ENCODE results near the gene ABO.
"Not testable (repeated sequence)": the region's sequence is repeated elsewhere in the genome, so short reads cannot be mapped to it uniquely, and the experiment has no call there.

ABO gene

DNA sequence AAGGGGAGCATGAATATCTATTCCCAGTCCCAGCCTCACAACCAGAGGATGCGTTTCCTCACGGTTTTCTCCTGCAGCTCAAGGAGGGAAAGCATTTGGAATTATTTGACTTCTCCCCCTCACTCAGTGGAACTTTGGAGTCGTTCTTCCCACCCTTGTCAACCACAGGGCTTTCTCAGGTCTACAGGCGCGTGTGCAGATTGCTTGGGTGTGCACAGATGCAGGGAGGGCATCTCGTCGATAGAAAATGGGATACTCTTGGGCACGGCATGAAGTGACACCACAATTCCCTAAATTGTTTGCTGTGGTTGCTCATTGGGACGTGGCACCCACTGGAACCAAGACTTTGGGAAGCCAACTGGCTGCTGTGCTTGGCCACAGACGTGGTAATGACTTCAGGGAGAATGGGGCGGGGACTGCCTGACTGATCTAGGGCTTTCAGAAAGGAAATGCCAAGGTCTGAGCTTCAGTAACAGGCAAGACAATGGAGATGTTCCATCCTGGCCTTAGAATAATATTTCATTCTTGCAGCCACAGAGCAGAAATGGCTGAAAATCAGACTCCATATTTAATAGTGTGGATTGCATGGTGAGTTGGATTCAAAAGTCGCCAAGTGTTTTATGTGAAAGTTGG lies 53.7 kb downstream of the ABO start:
- TF ChIP-seq, protein P1, sequence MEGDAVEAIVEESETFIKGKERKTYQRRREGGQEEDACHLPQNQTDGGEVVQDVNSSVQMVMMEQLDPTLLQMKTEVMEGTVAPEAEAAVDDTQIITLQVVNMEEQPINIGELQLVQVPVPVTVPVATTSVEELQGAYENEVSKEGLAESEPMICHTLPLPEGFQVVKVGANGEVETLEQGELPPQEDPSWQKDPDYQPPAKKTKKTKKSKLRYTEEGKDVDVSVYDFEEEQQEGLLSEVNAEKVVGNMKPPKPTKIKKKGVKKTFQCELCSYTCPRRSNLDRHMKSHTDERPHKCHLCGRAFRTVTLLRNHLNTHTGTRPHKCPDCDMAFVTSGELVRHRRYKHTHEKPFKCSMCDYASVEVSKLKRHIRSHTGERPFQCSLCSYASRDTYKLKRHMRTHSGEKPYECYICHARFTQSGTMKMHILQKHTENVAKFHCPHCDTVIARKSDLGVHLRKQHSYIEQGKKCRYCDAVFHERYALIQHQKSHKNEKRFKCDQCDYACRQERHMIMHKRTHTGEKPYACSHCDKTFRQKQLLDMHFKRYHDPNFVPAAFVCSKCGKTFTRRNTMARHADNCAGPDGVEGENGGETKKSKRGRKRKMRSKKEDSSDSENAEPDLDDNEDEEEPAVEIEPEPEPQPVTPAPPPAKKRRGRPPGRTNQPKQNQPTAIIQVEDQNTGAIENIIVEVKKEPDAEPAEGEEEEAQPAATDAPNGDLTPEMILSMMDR (IDR thresholded peaks at IDR 0.05; ENCODE audit: borderline replicate concordance, control extremely low read depth, extremely low read depth, insufficient read depth, missing control alignments), result no peak
- no peak for DNase-seq (ENCODE audit: low spot score)
- in situ Hi-C loops (cut with MboI; ENCODE audit: low sequenced_read_pairs, unreplicated experiment), result no loop called here

DNA sequence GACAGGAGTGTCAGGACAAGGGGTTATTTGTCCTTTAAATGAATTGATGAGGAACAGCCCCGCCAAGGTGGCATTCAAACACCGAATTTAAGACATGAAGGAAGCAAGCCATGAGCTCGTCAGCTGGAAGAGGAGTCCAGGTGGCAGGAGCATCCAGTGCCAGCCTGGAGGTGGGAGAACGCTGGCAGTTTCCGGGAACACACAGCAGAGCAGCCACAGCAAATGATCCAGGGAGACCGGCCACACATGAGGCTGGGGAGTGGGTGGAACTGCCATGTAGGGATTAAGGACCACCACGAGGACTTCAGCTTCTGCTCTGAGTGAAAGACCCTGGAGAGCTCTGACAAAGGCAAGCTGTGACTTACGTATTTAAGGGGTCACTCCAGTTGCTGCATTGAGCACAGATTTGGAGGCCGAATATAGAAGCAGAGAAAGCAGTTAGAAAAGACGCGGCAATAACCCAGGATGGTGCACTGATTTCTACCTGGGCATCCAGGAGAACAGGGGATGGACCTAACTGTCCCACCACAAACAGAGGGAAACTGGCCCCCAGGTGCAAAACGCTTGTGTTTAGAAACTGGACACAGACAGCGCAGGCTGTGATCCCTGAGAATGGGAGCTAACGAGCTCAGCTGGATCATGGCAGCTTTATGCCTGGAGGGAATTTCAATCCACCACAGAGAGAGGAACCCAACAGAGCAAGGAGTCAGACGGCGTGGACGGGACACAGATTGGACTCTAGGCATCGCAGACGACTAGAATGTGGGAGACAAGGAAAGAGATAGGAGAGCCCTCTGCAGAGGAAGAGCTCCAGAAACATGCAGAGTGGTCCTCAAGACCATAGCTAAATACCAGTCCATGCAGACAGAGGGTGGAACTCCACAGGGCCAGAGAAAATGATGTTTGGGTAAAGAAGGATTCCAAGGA lies 56.7 kb downstream of the ABO start:
- in situ Hi-C loops (cut with MboI; ENCODE audit: low sequenced_read_pairs, unreplicated experiment); DNase-seq (ENCODE audit: low spot score): not testable (repeated sequence)

GRCh38 chr9:133217333-133217988 lies 57.5 kb downstream of the ABO start:
- in situ Hi-C loops (cut with MboI; ENCODE audit: low sequenced_read_pairs, unreplicated experiment); DNase-seq (ENCODE audit: low spot score): not testable (repeated sequence)

DNA sequence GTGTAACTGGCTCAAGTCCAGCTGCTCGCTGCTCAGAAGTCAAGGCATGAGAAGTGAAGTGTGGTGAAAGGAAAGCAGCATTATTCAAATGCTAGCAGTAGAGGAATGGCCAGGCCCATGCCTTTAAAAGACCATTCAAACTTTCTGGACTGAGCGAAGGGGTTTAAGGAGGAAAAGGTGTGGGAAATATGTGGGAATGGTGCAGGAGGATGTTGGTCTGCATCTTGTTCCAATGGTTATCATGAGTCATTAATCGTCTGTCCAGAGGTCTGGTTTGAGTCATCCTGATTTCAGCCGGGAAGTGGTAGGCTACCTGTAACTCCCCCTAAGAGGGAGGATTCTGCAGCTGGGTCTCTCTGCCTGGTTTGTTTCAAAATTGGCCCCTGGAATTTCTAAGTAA lies 60.7 kb downstream of the ABO start:
- in situ Hi-C loops (cut with MboI; ENCODE audit: low sequenced_read_pairs, unreplicated experiment); DNase-seq (ENCODE audit: low spot score): not testable (repeated sequence)

DNA sequence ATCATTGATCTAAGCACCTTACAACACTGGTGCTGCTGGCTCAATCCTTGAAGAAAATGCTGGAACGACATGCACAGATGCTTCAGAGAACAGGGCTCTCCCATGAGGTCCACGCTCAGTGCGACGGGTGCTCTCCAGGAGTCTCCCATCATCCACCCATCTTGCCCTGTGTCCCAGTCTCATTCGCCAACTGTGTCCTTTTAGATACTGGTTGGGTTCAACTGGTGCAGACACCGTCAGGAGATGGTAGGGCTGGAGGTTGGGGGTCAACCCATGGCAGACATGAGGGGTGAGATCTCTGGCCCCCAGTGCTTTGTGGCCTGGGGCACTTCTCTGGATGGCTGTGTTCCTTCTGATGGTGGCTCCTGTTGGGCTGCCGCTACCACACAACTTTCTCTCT lies 64.4 kb downstream of the ABO start:
- in situ Hi-C loops (cut with MboI; ENCODE audit: low sequenced_read_pairs, unreplicated experiment), result no loop called here
- TF ChIP-seq, protein P1 (IDR thresholded peaks at IDR 0.05; ENCODE audit: borderline replicate concordance, control extremely low read depth, extremely low read depth, insufficient read depth, missing control alignments), result no peak
- DNase-seq (ENCODE audit: low spot score), result no peak

DNA sequence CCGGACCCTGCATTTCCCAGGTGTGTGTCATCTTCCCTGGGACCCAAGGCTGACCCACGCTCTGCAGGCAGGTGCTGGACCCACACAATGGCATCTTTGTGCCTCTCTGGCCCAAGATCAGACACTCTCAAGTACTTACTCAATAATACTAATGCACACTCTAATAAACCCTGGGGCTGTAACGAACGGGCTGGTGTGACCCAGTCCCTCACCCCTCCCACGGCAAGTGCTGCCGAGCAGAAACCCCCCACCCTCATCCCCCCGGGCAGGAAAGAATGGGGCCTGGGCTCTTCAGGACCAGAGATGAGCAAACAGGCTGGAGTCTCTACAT lies 64.8 kb downstream of the ABO start:
- no peak for DNase-seq (ENCODE audit: low spot score)

DNA sequence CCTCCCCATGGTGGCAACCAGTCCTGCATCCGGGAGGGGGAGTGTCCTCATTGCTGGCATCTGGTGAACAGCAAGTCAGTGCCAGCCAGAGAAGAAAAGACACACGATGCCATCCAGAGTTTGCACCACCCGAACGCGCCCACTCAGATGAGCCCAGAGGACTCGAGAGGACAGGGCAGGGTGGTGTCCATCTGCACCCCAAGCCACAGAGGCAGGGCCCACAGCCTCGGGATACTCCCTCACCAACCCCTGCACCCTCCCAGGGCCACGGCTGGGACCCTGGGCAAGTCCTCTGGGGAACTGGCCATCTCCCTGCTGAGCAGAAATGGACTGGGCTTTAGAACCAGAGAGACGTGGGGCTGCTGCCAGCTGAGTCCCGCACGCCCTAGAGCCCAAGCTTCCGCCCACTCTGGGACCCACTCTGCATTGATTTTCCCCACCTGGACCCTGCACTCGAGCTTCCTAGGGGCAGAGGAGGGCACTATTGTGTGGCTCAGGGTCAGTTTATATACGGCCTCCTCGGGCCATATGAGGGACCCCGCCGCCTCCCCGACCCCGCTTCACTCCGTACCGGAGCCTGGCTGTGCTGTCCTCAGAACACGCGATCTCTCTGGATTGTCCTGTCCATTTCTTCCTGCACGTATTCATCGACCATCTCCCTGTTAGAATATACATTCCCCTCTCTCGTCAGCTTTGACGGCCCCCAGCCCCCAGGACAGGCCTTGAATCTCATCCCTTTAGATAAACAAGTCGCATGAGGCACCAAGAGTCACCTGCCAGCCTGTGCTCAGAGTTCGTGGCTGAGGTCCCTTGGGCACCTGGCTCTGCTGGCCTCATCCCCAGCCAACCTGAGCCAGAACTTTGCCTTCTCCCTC lies 65.4 kb downstream of the ABO start:
- in situ Hi-C loops (cut with MboI; ENCODE audit: low sequenced_read_pairs, unreplicated experiment); DNase-seq (ENCODE audit: low spot score): not testable (repeated sequence)

More for the DNA sequence above, 64.8 kb downstream of the ABO start:
- in situ Hi-C loops (cut with MboI; ENCODE audit: low sequenced_read_pairs, unreplicated experiment), result no loop called here
- TF ChIP-seq, protein P1 (IDR thresholded peaks at IDR 0.05; ENCODE audit: borderline replicate concordance, control extremely low read depth, extremely low read depth, insufficient read depth, missing control alignments), result no peak

- DNase-seq (ENCODE audit: low spot score); in situ Hi-C loops (cut with MboI; ENCODE audit: low sequenced_read_pairs, unreplicated experiment): not testable (repeated sequence)
These were observed 66.1 kb downstream of the ABO start, which contains the start of gene OBP2B for GRCh38 chr9:133208880-133209300. OBP2B (minus strand) TSS chr9:133209250; CDS start chr9:133209199, 51 bp downstream.

- DNase-seq (ENCODE audit: low spot score); in situ Hi-C loops (cut with MboI; ENCODE audit: low sequenced_read_pairs, unreplicated experiment): not testable (repeated sequence)
These were observed 66.7 kb downstream of the ABO start for GRCh38 chr9:133208171-133208879.

Measured in GM13976 (cell line).